ENCODE results near the gene PDAP1. TPM values are rescaled to one million over a fixed set of nuclear protein-coding genes. Genes with fewer than 3 reads are reported as not detected.
A peak's percentile ranks its signal among the peaks of the same experiment; 100 is the strongest.

The PDAP1 gene
- total RNA-seq, 2 experiments from 2014 or later, result 160 TPM

DNA sequence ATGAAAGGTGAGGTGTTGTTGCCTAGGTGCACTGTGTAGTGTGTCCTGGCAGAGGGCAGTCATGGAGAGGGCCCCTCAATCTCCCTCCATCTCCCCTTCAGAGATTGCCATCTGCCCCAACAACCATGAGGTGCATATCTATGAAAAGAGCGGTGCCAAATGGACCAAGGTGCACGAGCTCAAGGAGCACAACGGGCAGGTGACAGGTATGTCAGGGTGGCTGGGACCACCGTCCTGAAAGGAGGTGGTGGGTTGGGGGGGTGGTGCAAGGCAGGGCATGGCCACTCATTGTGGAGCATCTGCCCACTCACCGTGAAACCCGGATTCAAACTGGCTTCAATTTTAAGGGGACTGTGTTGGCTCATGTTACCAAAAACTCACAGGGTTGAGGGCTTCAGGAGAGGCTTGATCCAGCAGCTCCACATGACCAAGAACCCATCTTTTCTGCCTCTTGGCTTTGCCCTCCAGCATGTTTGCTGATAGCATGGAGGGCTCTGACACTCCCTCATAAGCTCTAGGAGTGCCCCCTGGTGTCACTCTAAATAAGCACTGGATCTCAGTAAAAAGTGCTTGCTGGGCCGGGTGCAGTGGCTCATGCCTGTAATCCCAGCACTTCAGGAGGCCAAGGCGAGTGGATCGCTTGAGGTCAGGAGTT, 21.7 kb downstream of the PDAP1 start:
- Mint-ChIP-seq H3K4me3 (no peak overlapping the region), H3K27me3 (no peaks in the 10 kb centered on the region), H3K27ac (peak overlapping the region; percentile 75), H3K9me3 (no peaks in the 10 kb centered on the region), H3K4me1 (ENCODE audit: low read depth) (peaks cover 29% of the 10 kb centered on the region), H3K36me3 (ENCODE audit: low read depth) (peaks cover 47% of the 10 kb centered on the region)
- intact Hi-C loops (cut with micrococcal nuclease), result no loop called here
- CTCF ChIA-PET, result interaction anchor here (0.9 to 1.9 kb wide), 6 partner anchors 10 to 61 kb away, joined by 3 to 7 read pairs (median 4); partner anchors contain the start of gene ARPC1A
- TF ChIP-seq, protein P1, sequence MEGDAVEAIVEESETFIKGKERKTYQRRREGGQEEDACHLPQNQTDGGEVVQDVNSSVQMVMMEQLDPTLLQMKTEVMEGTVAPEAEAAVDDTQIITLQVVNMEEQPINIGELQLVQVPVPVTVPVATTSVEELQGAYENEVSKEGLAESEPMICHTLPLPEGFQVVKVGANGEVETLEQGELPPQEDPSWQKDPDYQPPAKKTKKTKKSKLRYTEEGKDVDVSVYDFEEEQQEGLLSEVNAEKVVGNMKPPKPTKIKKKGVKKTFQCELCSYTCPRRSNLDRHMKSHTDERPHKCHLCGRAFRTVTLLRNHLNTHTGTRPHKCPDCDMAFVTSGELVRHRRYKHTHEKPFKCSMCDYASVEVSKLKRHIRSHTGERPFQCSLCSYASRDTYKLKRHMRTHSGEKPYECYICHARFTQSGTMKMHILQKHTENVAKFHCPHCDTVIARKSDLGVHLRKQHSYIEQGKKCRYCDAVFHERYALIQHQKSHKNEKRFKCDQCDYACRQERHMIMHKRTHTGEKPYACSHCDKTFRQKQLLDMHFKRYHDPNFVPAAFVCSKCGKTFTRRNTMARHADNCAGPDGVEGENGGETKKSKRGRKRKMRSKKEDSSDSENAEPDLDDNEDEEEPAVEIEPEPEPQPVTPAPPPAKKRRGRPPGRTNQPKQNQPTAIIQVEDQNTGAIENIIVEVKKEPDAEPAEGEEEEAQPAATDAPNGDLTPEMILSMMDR (IDR thresholded peaks at IDR 0.05), result peak; percentile 56
- POLR2A ChIA-PET, result interaction anchor here (1.0 to 4.8 kb wide), 6 partner anchors 8 to 23 kb away, joined by 3 to 17 read pairs (median 4); partner anchors contain the start of genes BUD31 and PDAP1
- DNase-seq, result peak; percentile 60
- peak; percentile 64 for ATAC-seq

- Mint-ChIP-seq H3K27me3 (no peaks in the 10 kb centered on the region), H3K36me3 (ENCODE audit: low read depth) (peaks cover 46% of the 10 kb centered on the region), H3K27ac (peak overlapping the region; percentile 75), H3K4me3 (no peak overlapping the region), H3K4me1 (ENCODE audit: low read depth) (peaks cover 39% of the 10 kb centered on the region), H3K9me3 (no peaks in the 10 kb centered on the region)
- TF ChIP-seq, protein P1 (IDR thresholded peaks at IDR 0.05), result no peak
- no peak for DNase-seq
- ChIA-PET POLR2A (interaction anchor here (0.8 to 4.8 kb wide), 4 partner anchors 8 to 22 kb away, joined by 3 to 17 read pairs (median 4); partner anchors contain the start of gene PDAP1), CTCF (interaction anchor here (0.6 to 1.9 kb wide), 3 partner anchors 20 to 60 kb away, joined by 3 to 7 read pairs (median 7); partner anchors contain the start of gene ARPC1A)
- intact Hi-C loops (cut with micrococcal nuclease), result no loop called here
- ATAC-seq, result no peak
These were observed 22.8 kb downstream of the PDAP1 start for GRCh38 chr7:99385564-99385963.

GRCh38 chr7:99384523-99384922, 23.9 kb downstream of the PDAP1 start:
- Mint-ChIP-seq H3K27me3 (no peaks in the 10 kb centered on the region), H3K9me3 (no peaks in the 10 kb centered on the region), H3K4me3 (no peak overlapping the region), H3K4me1 (ENCODE audit: low read depth) (peaks cover 48% of the 10 kb centered on the region), H3K27ac (peak overlapping the region; percentile 89), H3K36me3 (ENCODE audit: low read depth) (peaks cover 53% of the 10 kb centered on the region)
- intact Hi-C loops (cut with micrococcal nuclease), result no loop called here
- TF ChIP-seq, protein P1 (IDR thresholded peaks at IDR 0.05), result no peak
- ChIA-PET POLR2A (interaction anchor here (0.6 kb wide), 1 partner anchor 10 kb away, joined by 3 read pairs; no protein-coding TSS in a partner anchor), CTCF (no interaction called here)
- DNase-seq, result no peak
- ATAC-seq, result no peak

DNA sequence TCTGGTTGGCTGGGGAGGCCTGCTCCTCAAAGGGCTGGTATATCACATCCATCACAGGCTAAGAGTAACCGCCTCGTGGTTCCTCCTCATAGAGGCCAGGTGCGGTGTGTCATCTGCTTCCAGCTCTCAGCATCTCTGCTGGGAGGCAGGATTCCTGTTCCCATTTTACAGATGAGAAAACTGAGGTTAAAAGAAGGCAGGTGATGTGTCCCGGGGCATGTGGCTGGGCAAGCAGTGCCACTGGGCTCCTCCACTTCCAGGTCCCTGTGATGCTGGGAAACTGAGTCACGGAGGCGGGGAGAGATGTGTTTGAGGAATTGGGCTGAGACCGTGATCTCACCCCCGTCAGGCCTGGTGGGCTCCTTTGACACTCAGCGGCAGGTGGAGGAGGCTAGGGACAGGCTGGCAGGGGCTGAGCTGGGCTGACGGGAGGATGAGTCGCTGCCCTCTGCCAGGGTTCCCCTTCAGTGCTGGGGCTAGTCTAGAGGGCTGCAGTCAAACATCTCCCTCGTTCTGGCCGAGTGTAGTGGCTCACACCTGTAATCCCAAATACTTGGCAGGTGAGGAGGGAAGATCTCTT, 24.5 kb downstream of the PDAP1 start:
- ATAC-seq, result no peak
- POLR2A ChIA-PET, result interaction anchor here (0.6 to 1.4 kb wide), 2 partner anchors 10 to 24 kb away, joined by 3 to 6 read pairs; partner anchors contain the start of gene PDAP1
- CTCF ChIA-PET, result interaction anchor here (1.3 kb wide), 1 partner anchor 23 kb away, joined by 3 read pairs; no protein-coding TSS in a partner anchor
- Mint-ChIP-seq H3K36me3 (ENCODE audit: low read depth) (peaks cover 55% of the 10 kb centered on the region), H3K9me3 (no peaks in the 10 kb centered on the region), H3K27ac (peak overlapping the region; percentile 89), H3K4me3 (no peak overlapping the region), H3K4me1 (ENCODE audit: low read depth) (peaks cover 55% of the 10 kb centered on the region), H3K27me3 (no peaks in the 10 kb centered on the region)
- TF ChIP-seq, protein P1 (IDR thresholded peaks at IDR 0.05), result no peak
- peak; percentile 42 for DNase-seq
- intact Hi-C loops (cut with micrococcal nuclease), result no loop called here
